ENCODE data around the gene ZNF429. TPM values are rescaled to one million over a fixed set of nuclear protein-coding genes. Genes with fewer than 3 reads are reported as not detected.

The ZNF429 gene
- total and polyA plus RNA-seq, 2 of the 4 experiments (the other 2 are of a cell fraction): 4.3 to 6.4 TPM

GRCh38 chr19:21604351-21604926 is 99.0 kb downstream of the ZNF429 start:
- H4K5ac ChIP-seq (ENCODE audit: low read depth, low read length): no peak overlapping the region
- in situ Hi-C loops (cut with MboI; ENCODE audit: low sequenced_read_pairs): no loop called here
- no peak overlapping the region for H4K91ac ChIP-seq (ENCODE audit: insufficient read depth, low read depth, low read length)
- dilution Hi-C loops (cut with HindIII; ENCODE audit: low sequenced_read_pairs, unreplicated experiment): no loop called here
- no peak overlapping the region for H2BK20ac ChIP-seq (ENCODE audit: low read depth, low read length)
- no peak overlapping the region for H4K8ac ChIP-seq (ENCODE audit: low read depth in 2 of 2, low read length in 2 of 2)
- TF ChIP-seq FOS (IDR thresholded peaks at IDR 0.05; ENCODE audit: low read depth, low read length): no peak
- ChIA-PET CTCF (no interaction called here), POLR2A (ENCODE audit: unreplicated experiment) (no interaction called here)
- H3K27me3 ChIP-seq (ENCODE audit: control insufficient read depth, insufficient read depth, low read length): no peaks in the 10 kb centered on the region
- ATAC-seq (ENCODE audit: low read depth) (peak; percentile 79), DNase-seq (peak; percentile 21)
- no TSS peak for BruUV-seq (replicated peaks)
- no peak overlapping the region for H3K23ac ChIP-seq (ENCODE audit: low read depth, low read length)
- no peak overlapping the region for H2BK5ac ChIP-seq (ENCODE audit: low read depth, low read length, poor library complexity, severe bottlenecking)
- H3K79me1 ChIP-seq (ENCODE audit: low read depth in 1 of 2, low read length in 2 of 2): no peaks in the 10 kb centered on the region
- no peak overlapping the region for H2AK5ac ChIP-seq (ENCODE audit: low read depth, low read length)
- no peaks in the 10 kb centered on the region for H4K20me1 ChIP-seq (ENCODE audit: insufficient read depth, low read length)
- no peaks in the 10 kb centered on the region for H3K36me3 ChIP-seq (ENCODE audit: control insufficient read depth, insufficient read depth, low read length)
- intact Hi-C loops (cut with micrococcal nuclease): no loop called here
- no peak overlapping the region for H3K18ac ChIP-seq (ENCODE audit: low read depth, low read length)
- peak overlapping the region; percentile 97 for H3K4me2 ChIP-seq (ENCODE audit: low read depth, low read length)
- peak overlapping the region; percentile 47 for H2AFZ ChIP-seq (replicated peaks; ENCODE audit: low read length, poor library complexity)
- H3K4me3 ChIP-seq (ENCODE audit: insufficient read depth, low read depth, low read length): peak overlapping the region; percentile 52
- peak overlapping the region; percentile 7; the same call in 1 of the 2 replicates for H3K27ac ChIP-seq (ENCODE audit: insufficient read depth, low read length)
- no peak overlapping the region for H3K56ac ChIP-seq (ENCODE audit: extremely low read depth, insufficient read depth, low read length)
- H3K9me1 ChIP-seq (ENCODE audit: insufficient read depth, low read length): no peaks in the 10 kb centered on the region
- no peak overlapping the region for H2BK120ac ChIP-seq (ENCODE audit: low read depth, low read length)
- no CpG with 5 or more reads among the region's 4 CpGs for WGBS, 2 experiments (ENCODE audit: extremely low coverage in 2 of 2, insufficient read length in 1 of 2)
- no peak overlapping the region for H3K14ac ChIP-seq (replicated peaks; ENCODE audit: low read depth, low read length)
- no peaks in the 10 kb centered on the region for H3K4me1 ChIP-seq (ENCODE audit: control insufficient read depth, insufficient read depth, low read length)
- no peak overlapping the region for H2AK9ac ChIP-seq (replicated peaks; ENCODE audit: low read depth, low read length, poor library complexity)
- H3K9ac ChIP-seq (ENCODE audit: low read depth, low read length): peak overlapping the region; percentile 70; the same call in 1 of the 2 replicates
- H3K9me3 ChIP-seq (ENCODE audit: control insufficient read depth, insufficient read depth, low read length): peaks cover 7% of the 10 kb centered on the region; the same call in 1 of the 2 replicates
- H2BK15ac ChIP-seq (ENCODE audit: low read depth, low read length): no peak overlapping the region
- H3K4ac ChIP-seq (ENCODE audit: low read depth, low read length): no peak overlapping the region

Other genes starting within 250 kb of the ZNF429 start
- 4.7 and 7.2 TPM in 2 replicates for gene ZNF708, start 176.2 kb upstream of the ZNF429 start, total RNA-seq (2012; rRNA removed)
- gene ZNF708, start 176.2 kb upstream of the ZNF429 start, polyA plus RNA-seq (2012; rRNA removed): 1.0 and 1.7 TPM in 2 replicates
- gene ZNF738, start 146.6 kb upstream of the ZNF429 start, total RNA-seq (2012; rRNA removed): 2.7 and 4.4 TPM in 2 replicates
- 6.1 and 7.3 TPM in 2 replicates for gene ZNF738, start 146.6 kb upstream of the ZNF429 start, polyA plus RNA-seq (2012; rRNA removed)
- gene ZNF493, start 108.5 kb upstream of the ZNF429 start, total RNA-seq (2012; rRNA removed): 3.4 and 5.8 TPM in 2 replicates
- 2.0 and 2.1 TPM in 2 replicates for gene ZNF493, start 108.5 kb upstream of the ZNF429 start, polyA plus RNA-seq (2012; rRNA removed)